Hepatic stellate cell (primary cell): Measurements from ENCODE around the gene LSM4.
"Not testable (repeated sequence)": the region's sequence is repeated elsewhere in the genome, so short reads cannot be mapped to it uniquely, and the experiment has no call there.

ENCODE experiments used
- DNase-seq: peaks from one replicate; pipeline ENCODE4 v3.0.0; 2011; ENCODE audit warnings: low spot score

Gene LSM4

DNA sequence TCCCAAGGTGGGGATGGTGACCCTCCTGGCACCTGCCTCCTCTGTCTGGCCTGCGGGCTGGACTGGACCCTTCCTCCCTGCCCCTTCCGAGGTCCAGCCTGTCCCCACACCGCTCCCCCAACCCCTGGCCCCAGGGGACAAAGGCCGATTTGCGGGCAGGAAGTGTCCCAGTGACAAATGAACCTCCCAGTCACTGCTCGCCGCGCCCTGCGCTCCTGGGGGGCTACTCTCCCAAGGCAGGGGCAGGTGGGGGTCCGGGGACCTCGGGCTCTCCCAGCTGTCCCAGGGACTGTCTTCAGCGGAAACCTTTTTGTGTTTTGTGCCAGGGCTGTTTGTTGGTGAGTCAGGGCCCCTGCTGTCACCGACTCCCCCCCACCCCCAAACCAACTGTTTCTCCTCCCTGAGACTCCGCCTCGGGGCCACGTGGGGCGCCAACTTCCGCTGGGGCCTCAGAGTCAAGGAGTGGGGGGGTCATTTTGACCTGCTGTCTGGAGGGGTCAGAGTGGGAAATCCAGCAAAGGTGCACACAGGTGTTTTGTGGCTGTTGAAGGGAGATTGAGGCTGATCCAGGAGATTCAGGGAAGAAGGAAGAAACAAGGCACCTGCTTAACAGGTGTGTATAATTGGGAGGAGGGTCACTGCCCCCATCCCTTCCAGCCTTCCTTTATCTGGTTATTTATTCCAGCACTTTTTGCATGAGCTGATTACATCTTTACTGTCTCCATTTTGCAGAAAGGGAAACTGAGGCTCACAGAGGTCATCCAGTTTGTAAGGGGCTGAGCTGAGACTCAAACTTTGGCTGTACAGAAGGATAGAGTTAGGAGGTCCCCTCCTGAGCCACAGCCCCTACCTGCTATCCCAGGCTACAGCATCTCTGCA, 18.4 kb upstream of the LSM4 start:
- DNase-seq = peak; percentile 78

DNA sequence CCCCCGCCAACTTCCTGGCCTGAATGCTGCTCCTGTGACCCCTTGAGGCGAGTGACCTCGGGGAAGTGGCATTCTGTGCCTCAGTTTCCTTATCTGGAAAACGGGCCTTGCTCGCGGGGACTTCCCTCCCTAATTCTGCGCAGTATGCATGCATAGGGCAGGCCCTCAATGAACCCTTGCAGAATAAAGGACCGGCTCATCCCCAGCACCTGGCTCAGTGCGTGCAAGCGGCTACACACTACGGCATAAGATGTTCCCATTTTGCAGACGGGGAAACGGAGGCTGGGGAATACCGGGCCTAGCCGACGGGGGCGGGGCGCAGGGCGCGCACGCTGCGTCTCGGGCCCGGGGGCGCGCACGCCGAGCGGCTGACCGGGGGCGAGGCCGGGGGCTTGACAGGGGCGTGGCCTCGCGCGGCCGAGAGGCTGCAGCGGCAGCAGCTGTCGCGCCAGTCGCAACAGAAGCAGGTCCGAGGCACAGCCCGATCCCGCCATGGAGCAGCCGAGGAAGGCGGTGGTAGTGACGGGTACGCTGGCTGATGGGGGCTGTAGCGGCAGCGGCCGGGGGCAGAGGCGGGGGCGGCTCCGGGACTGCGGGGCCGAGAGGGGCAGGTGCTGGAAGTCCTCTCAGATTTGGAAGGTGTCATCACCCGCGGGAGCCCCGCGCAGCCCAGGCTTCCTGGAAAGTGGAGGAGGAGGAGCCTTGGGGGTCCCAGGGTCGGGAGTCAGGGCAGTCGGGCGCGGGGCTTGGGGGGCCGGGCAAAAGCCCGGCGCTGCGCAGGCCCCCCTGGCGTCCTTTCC, 17.5 kb upstream of the LSM4 start, which contains the start of gene PGPEP1:
Gene PGPEP1, plus strand, starts transcription at position 409 of the 800 bp plus-strand sequence. Its CDS starts 84 bp downstream, at position 493.
- DNase-seq = peak; percentile 79

DNA sequence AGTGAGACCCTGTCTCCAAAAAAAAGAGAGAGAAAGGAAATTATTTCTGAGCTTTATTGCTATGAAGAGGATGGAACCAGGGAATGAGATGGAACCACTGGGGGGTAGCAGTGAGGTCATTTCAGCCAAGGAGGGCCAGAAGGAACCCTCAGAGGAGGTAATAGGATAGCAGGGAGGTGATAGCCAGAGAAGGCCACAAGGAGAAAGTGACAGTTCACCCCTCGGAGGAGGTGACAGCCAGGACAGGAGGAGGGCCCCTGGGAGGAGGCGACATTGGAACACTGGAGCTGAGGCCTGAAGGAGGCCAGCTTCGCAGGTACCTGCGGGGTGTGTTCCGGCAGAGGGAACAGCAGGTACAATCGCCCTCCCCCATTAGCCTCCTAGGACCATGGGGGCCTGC, 16.8 kb upstream of the LSM4 start:
- peak; percentile 66 for DNase-seq

DNA sequence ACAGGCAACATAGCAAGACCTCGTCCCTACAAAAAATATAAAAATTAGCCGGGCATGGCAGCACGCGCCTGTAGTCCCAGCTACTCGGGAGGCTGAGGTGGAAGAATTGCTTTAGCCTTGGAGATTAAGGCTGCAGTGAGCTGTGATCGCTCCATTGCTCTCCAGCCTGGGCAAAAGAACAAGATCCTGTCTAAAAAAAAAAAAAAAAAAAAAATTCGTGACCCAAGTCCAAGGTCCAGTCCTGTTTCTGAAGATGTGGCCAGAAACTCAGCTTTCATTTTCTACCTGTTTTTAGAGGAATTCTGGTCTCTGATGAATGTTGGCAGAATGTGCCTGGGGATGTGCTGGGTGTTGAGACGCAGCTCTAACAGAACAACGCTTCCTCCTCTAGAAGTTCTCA, 15.7 kb upstream of the LSM4 start:
- DNase-seq = no peak

DNA sequence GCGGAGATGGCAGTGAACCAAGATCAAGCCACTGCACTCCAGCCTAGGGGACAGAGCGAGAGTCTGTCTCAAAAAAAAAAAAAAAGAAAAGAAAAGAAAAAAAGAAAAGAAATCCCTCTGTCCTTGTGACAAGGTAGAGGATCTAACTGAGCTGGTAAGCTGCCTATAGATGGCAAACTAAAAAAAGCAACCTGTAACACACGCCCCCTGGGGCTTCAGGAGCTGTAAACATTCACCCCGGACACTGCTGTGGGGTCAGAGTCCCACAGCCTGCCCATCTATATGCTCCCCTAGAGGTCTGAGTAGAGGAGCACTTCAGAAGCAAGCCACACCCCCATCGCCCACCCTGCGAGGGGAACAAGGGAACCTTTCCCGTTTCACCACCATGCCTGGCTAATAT, 13.2 kb upstream of the LSM4 start:
- DNase-seq = no peak

DNA sequence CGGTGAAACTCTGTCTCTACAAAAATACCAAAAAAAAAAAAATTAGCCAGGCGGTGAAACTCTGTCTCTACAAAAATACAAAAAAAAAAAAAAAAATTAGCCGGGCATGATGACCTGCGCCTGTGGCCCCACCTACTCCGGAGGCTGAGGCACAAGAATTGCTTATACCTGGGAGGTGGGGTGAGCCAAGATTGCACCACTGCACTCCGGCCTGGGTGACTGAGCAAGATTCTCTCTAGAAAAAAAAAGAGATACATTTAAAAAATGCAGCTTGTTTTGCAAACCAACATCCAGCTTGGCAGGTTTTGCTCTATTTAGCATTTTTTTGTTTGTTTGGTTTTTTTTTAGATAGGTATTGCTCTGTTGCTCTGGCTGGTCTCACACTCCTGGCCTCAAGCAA, 10.8 kb upstream of the LSM4 start:
- no peak for DNase-seq

DNA sequence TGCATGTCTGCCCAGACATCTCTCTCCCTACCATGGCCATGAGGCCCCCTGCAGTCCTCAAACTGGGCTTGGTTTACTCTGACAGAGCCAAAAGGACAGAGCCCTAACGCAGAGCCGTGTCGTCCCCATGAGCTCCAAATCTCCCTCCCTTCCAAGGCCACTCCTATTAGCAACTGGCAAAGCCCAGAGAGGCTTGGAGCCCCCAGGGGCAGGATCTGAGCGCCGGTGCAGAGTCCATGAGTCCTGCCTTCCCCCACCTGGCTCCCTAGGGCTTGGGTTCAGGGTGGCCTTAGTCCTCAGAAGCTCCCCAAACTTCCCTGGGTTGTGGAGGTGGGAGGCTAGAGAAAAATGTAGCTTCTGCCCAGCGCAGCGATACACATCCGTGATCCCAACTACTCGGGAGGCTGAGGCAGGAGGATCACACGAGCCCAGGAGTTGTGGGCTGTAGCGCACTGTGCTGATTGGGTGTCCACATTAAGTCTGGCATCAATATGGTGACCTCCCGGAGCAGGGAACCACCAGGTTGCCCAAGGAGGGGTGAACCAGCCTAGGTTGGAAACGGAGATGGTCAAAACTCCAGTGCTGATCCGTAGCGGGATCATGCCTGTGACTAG, 10.1 kb upstream of the LSM4 start:
- no peak for DNase-seq

DNA sequence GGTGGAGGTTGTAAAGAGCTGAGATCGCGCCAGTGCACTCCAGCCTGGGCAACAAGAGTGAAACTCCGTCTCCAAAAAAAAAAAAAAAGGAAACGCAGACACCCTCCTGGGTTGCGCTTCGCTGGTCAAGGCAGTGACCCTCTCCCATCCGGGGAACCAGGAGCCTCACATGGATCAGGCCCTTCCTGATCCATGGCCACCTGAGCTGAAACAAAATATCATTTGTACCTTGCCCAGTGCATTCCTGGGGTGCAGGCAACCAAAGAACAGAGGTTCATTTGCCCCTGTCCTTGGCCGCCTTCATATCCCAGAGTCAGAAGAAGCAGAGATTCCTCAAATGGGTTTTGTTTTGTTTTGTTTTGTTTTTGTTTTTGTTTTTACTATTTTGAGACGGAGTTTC, 8.0 kb upstream of the LSM4 start:
- DNase-seq = no peak

DNA sequence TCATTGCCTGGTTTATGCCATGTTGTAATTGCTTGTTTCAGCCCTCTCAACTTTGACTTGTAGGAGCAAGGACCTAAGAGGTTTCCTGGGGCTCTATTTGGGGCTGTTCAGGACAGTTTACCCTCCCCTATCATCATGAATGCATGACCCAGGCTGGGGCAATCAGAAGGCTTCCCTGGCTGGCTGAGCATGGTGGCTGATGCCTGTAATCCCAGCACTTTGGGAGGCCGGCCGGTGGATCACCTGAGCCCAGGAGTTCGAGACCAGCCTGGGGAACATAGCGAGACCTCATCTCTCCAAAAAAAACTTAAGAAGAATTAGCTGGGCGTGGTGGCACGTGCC, 6.1 kb upstream of the LSM4 start:
- DNase-seq = no peak

DNA sequence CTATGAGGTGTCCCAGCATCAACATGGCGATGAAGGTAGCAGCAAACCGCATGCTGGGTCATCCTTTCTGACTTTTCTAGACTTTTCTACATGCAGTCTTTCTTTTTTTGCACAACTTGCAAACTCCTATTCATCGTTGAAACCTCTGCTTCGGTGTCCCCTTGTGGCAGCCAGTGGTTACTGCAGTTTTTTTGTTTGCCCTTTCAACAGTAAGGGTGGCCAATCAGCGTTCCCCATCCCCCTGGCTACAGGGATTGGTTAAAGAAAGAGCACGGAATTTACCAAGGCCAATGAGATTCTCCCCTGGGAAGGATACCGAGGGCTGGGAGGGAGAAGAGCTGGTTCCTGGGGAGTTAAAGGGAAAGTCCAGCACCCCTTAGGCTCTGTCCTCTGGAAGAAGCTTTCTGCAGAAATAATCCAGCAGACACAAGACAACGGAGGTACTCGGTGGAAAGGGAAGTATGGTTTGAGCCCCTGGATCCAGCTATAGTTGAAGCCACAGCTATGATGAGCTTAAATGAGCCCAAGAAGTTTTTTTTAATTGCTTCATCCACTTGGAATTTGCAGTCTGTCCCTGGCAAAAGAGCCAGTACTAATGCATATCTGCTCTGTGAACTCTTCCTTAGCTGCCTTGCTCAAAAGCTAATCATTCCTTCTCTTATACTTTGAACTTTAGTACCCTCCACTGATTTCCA, 5.6 kb upstream of the LSM4 start:
- peak; percentile 99 for DNase-seq

DNA sequence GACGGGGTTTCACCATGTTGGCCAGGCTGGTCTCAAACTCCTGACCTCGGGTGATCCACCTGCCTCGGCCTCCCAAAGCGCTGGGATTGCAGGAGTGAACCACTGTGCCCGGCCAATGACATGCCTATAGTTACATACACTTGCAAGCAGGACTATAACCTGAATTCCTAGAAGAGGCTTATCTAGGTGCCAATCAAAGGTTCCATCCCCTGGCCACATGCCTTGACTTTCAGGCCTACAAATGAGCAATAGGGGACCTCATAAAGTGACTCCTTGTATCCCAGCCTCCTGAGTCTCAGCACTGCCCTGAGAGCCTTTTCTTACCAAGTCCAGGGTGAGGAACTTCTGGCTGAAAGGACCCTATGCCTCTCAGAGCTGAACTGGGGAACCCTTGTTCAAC, 3.9 kb upstream of the LSM4 start:
- no peak for DNase-seq

DNA sequence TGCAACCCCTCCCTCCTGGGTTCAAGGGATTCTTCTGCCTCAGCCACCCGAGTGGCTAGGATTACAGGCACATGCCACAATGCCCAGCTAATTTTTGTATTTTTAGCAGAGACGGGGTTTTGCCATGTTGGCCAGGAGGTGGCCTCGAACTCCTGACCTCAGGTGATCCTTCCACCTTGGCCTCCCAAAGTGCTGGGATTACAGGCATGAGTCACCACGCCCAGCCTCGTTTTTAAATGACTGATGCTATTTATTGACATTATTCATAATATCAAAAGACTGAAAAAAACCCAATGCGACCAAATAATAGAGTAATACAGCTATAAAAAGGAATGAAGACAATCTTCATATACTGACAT, 1.5 kb upstream of the LSM4 start:
- not testable (repeated sequence) for DNase-seq

DNA sequence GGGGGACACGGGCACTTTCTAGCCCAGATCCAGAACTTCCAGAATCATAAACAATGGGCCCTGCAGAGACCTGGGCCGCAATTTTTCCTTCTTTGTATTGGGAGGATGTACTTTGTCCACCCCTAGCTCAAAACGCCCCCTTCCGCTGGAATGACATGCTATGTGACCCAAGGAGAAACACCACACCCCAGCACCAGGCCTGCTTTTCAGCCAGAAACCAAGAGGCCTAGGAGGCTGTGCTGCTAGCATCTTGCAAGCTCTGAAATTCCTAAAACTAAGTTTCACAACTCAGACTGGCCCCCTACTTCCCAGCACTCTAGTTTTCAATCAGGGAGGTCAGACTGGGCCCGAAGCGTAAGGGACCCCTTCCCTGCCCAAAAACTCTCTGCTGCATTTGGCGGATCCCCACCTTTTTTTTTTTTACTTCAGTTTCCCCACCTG, 538 bp downstream of the LSM4 start:
- peak; percentile 80 for DNase-seq

DNA sequence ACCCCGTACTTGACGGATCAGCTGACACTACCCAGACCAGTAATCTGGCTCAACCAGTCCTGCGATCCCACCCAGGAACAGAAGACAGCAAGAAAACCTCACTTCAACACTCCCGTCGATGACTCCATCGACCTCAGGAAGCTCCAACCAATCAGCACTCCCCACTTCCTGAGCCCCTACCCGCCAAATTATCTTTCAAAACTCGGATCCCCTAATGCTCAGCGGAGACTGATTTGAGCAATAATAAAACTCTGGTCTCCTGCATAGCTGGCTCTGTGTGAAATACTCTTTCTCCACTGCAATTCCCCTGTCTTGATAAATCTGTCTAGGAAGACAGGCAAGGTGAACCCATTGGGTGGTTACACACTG, 1.2 kb downstream of the LSM4 start:
- DNase-seq = no peak

DNA sequence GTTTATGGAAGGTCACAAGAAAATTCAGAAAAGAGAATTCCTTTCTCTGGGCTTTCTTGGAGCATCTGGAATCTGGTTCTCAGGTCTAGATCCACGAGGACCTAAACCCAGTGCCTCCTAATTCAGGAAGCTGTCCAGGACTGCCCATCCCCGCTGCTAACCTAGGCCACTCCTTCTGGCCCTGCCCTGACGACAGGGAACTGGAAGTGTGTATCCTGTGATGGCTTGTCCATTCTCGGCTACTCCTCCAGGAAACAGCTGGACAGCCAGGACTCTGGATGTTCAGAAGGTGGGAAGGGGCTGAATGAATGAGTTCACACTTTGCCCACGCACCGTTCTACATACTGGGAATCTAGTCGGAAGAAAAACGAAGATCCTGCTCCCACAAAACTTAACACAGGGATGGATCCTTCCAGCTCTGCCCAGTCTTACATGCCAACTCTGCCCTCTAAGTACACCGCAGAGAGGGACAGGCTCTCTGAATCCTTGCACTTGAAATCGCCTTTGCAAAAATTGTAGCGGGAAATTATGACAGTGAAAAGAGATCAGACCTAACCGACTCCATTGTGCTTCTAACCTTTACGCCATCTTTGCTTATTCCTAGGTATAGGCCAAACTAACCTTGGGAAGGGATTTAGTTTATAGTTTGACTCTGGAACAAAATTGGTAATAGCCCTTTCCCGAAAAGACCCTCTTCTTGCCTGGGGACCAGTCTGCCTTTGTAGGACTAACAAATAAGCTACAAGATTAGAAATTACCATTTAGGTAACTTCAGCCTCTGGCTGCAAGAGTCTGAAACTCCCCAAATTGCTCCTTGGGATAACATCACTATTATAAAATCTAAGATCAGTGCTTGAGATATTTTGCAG, 1.8 kb downstream of the LSM4 start:
- DNase-seq = no peak

DNA sequence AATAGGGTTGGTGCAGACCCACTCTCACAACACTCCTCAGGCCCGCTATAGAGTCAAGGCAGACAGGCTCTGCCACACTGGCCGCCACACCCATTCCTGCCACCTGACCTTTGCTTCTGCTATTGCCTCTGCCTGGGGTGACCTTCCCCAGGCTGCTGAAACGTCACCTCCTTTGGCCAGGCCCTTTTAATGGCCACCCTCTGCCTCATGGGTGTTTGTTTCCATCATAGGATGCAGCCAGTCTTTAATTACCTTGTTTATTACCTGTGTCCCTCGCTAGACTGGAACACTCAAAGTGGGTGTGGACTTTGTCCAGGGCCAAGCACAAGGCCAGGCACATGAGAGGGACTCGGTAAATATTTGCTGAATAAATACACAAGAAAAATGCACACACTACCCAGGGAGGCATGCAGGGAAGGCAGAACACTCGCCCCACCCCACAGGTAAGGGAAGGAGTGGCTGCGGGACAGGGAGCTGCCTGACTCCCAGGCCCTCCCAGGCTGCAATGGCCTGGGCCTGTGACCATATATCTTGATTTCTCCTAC, 3.2 kb downstream of the LSM4 start:
- no peak for DNase-seq

DNA sequence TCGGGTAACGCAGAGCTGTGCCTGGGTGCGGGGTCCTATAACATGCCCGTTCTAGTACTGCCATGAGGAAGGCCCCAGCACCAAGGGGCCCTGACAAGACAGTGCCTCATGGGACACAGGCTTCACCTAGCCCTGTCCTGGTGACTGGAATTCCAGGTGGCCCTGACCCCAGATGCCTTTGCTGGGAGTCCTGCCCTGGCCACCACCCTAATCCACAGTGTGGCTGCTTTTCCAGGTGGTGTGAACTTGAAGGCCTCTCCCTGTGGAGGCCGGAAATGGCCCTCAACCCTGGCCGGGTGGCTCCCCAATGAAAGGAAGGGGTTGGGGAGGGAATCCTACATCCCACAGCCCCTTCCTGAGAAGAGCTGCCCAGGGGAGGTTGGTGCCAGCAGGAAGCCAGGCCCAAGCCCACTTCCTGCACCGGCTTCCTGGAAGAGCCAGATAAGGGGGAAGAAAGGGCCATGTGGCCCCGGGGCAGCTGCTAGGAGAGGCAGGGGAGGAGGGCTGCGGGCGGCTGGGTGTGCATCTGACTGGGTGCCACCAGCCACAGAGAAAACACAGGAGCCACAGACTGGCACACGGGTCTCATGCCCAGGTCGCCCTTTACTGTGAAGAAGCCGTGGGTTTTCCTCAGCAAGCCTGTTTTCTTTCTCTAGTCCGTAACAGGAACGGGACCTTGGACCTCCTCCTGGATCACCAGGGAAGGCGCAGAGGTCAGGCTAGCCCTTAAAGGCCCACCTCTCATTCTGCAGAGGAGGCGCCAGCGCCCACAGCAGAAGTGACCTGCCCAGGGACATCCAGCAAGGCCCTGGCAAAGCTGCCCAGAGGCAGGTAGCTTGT, 4.7 kb downstream of the LSM4 start:
- no peak for DNase-seq

DNA sequence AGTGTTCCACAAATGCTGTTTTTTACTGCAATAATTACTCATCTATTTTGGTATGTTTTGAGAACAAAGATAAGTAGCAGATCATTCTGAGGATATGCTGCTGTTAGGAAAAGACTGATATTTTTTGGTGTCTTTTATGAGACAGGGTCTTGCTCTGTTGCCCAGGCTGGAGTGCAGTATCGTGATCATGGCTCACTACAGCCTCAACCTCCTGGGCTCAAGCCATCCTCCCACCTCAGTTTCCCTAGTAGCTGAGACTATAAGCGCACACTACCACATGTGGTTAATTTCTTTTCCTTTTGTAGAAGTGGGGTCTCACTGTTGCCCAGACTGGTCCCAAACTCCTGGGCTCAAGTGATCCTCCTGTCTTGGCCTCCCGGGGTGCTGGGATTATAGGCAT, 9.5 kb downstream of the LSM4 start:
- DNase-seq = no peak

DNA sequence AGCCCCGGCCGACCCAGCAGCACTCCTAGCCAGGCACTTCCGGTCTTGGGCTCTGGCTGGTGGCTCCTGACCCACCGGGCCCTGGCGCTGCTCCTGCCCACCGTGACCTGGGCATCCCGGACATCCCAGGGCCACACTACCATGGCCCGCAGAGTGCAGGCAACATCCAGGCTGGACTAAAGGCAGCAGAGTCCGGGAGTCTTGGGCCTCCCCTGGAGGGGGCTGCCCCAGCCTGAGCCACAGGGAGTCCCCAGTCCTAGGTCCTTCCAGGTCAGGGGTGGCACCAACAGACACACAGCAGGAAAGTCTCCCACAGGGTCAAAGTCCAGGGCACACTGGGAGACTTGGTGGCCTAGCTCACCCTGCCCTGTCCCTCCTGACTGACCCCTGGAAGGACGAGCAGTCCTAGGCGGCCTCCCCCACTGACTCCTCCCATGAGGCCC, 10.8 kb downstream of the LSM4 start:
- no peak for DNase-seq

DNA sequence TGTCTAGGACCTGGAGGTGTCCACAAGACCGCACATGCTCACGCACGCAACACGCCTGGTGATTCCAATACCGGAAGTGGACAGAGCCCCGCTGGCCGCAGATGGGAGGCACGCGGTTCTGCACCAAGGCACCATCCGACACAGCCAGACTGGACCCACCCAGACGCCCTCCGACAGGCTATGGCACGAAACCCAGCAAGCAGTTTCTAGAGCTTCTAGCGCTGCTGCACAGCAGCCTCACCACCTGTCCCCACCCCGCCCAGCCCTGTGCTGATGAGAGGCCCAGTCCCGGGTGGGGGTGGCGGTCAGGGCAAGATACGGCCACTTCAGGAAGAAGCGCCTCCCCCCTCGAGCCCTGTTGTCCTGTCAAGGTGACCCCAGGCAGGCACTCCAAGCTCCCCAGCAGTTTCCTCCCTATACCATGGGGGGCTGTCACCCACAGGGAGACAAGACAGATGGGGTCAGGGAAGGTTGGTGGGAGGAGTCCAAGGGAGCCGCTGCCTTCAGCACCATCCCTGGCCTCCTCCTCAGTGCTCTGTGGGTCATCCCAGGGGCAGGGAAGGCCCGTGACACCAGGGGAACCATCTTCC, 11.3 kb downstream of the LSM4 start:
- no peak for DNase-seq
